HCT116 (cell line): ENCODE measurements around the gene CRACDL.

Source experiments
- CTCF ChIP-seq, 3 experiments: fragments of 200-600 bp in 1 of 3; sonication (generic) in 1 of 3; IDR thresholded peaks in 2 of 3; conservative IDR thresholded peaks in 1 of 3; 2 replicates each; pipeline ENCODE4 v1.5.1; 2012 to 2017; ENCODE audit warnings: low read depth in 2 of 3, low read length in 2 of 3, antibody characterized with exemption in 1 of 3, borderline replicate concordance in 1 of 3, control low read depth in 1 of 3, mild to moderate bottlenecking in 1 of 3, mixed read lengths in 1 of 3, mixed run types in 1 of 3, moderate library complexity in 1 of 3; ENCODE audit not compliant: insufficient read depth in 1 of 3
- EZH2 ChIP-seq: fragments of 200-600 bp; sonication (generic); IDR thresholded peaks from 2 replicates; pipeline ENCODE4 v1.6.1; 2017; ENCODE audit warnings: antibody characterized with exemption, mixed run types
- EZH2phosphoT487 ChIP-seq: fragments of 200-600 bp; IDR thresholded peaks from 2 replicates; pipeline ENCODE4 v1.6.1; 2018; ENCODE audit warnings: antibody characterized with exemption, borderline replicate concordance
- POLR2A ChIP-seq: IDR thresholded peaks from 2 replicates; pipeline ENCODE4 v1.7.0; 2011; ENCODE audit warnings: borderline replicate concordance; ENCODE audit not compliant: insufficient read depth, insufficient read length; ENCODE audit errors: extremely low read depth
- POLR2AphosphoS5 ChIP-seq: IDR thresholded peaks from 2 replicates; pipeline ENCODE4 v1.6.1; 2011; ENCODE audit warnings: mild to moderate bottlenecking, low read depth, low read length, moderate library complexity
- ZNF274 ChIP-seq: fragments of 200-500 bp; sonication (Bioruptor generic); IDR thresholded peaks from 2 replicates; pipeline ENCODE4 v1.6.1; 2014; ENCODE audit warnings: mild to moderate bottlenecking, low read depth, low read length, inconsistent platforms
- TF ChIP-seq, protein P1 (sequence below): IDR thresholded peaks from 2 replicates; pipeline ENCODE4 v1.6.1; 2012
- TF ChIP-seq, protein P2 (sequence below): IDR thresholded peaks from 2 replicates; pipeline ENCODE4 v1.6.1; 2012

DNA sequence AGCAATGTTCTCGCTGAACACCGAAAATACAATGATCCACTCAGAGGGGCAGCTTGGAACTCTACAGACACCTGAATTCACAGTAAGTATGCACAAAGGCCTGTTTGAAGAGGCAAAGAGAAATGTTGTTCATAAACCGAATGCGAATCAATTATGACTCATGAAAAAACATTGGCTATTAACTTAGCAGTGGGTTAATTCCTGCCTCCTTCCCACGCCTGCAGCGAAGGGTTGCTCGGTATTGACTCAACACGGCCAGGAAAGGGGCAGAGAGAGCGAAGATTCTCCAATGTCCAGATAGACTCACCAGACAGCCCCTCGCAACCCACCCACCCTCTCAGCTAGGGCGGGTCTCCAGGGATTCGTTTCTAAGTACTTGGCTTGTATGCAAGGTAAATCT, 9.4 kb downstream of the CRACDL start:
- TF ChIP-seq CTCF (IDR thresholded peaks at IDR 0.05 in 2 of 3, conservative IDR thresholded peaks at IDR 0.05 in 1 of 3; ENCODE audit: borderline replicate concordance in 1 of 3, insufficient read depth in 1 of 3, low read depth in 2 of 3, low read length in 2 of 3) (no peak), ZNF274 (no peak), EZH2 (no peak), POLR2AphosphoS5 (no peak), EZH2phosphoT487 (no peak), POLR2A (no peak)
- TF ChIP-seq, protein P1, sequence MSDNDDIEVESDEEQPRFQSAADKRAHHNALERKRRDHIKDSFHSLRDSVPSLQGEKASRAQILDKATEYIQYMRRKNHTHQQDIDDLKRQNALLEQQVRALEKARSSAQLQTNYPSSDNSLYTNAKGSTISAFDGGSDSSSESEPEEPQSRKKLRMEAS, result no peak
- TF ChIP-seq, protein P2, sequence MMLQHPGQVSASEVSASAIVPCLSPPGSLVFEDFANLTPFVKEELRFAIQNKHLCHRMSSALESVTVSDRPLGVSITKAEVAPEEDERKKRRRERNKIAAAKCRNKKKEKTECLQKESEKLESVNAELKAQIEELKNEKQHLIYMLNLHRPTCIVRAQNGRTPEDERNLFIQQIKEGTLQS, result no peak
